ENCODE measurements around the gene BLM.

GRCh38 chr15:90819390-90819789 lies 102.2 kb downstream of the BLM start:
- TF ChIP-seq CTCF (conservative IDR thresholded peaks at IDR 0.05 in 1 of 2, IDR thresholded peaks at IDR 0.05 in 1 of 2; ENCODE audit: extremely low read depth in 1 of 2, insufficient read depth in 1 of 2, low read depth in 1 of 2, low read length in 2 of 2): no peak
- TF ChIP-seq EZH2 (IDR thresholded peaks at IDR 0.05; ENCODE audit: borderline replicate concordance, low read length): no peak
